DLD1 (cell line): ENCODE results near the gene ZNF213.
"Not testable (repeated sequence)": the region's sequence is repeated elsewhere in the genome, so short reads cannot be mapped to it uniquely, and the experiment has no call there.

Experiments used
- in situ Hi-C: cut with HindIII; loops from 2 replicates; pipeline ENCODE4 v1.10.0; 2017; ENCODE audit warnings: low sequenced_read_pairs

Gene ZNF213

GRCh38 chr16:3165111-3165822, 30.4 kb downstream of the ZNF213 start:
- in situ Hi-C loops, result no loop called here

DNA sequence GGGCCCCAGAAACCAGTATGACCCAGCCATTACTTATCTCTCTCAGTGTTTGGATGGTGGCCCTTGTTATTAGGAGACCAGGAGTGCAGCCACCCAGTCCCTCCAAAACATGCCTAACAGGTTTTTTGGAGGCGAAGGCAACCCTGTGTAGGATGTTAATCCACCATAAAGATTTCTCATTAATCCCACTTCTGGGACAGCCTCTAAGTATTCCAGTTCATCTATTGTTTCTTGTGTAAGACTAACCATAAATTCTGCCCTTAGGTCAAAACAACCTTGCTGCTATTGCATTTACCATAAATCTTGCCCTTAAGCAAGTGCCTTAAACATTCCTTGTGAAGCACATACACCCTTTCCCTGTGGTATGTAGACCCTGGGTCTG, 31.7 kb downstream of the ZNF213 start:
- in situ Hi-C loops, result no loop called here

DNA sequence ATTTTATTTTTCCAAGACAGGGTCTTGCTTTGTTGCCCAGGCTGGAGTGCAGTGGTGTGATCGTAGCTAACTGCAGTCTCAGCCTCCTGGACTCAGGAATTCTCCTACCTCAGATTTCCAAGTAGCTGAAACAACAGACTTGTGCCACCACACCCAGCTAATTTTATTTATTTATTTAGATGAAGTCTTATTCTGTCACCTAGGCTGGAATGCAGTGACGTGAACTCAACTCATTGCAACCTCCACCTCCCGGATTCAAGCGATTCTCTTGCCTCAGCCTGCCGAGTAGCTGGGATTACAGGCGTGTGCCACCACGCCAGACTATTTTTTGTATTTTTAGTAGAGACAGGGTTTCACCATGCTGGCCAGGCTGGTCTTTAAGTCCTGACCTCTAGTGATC, 33.9 kb downstream of the ZNF213 start:
- in situ Hi-C loops, result not testable (repeated sequence)

DNA sequence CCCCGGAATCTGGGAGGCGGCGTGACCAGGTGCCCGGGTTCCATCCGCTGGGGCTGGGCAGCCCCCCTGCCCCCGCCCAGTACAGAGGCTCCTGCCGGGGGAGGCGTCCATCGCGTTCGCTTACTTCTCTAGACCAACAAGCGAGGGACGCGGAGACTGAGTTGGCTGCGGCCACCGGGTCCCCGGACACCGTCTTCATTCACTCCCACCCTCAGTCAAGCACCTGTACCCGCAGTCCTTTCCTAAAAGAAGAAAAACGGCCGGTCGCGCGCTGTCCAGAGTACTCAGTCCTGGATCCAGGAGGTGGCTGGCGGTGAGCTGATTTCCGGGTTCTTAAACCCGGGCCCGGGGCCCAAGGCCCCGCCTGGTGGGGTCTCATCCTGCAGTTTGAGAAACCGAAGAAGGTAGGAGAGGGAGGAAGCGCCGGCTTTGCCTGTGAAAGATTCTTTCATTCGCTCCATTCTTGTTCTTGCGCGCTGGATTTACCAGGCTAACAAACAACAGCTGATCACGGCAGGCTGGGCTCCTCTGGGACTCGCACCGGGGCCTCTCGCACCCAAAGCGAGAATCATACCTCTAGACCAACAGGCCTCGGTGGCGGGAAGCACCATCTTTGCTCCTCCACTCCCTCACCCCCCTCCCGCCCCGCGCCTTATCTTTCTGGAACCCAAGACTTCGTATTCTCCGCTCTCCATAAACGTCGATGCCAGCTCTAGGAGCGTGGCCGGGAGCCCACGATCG, 35.8 kb downstream of the ZNF213 start:
- in situ Hi-C loops, result no loop called here

GRCh38 chr16:3171181-3171854, 36.5 kb downstream of the ZNF213 start:
- in situ Hi-C loops, result no loop called here

GRCh38 chr16:3171855-3172593, 37.2 kb downstream of the ZNF213 start:
- in situ Hi-C loops, result no loop called here

- in situ Hi-C loops, result no loop called here
Measured at GRCh38 chr16:3173892-3174617, 39.2 kb downstream of the ZNF213 start.

DNA sequence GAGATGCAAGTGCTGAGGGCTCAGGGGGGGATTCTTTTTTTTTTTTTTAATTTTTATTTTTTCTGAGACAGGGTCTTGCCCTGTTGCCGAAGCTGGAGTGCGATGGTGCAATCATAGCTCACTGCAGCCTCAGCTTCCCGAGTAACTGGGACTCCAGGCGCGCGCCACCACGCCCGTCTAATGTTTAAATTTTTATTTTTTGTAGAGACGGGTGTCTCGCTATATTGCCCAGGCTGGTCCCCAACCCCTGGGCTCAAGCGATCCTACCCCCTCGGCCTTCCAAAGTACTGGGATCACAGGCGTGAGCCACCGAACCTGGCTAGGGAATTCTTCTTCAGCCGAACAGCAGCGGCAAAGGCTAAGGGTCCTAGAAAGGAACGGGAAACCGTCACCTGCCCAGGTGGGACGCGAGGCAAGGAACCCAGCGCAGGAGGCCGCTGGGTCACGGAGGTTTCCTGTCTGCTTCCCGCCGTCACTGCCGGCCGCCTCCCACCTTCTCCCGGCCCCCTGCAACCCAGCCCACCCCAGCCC, 39.9 kb downstream of the ZNF213 start:
- in situ Hi-C loops, result no loop called here

DNA sequence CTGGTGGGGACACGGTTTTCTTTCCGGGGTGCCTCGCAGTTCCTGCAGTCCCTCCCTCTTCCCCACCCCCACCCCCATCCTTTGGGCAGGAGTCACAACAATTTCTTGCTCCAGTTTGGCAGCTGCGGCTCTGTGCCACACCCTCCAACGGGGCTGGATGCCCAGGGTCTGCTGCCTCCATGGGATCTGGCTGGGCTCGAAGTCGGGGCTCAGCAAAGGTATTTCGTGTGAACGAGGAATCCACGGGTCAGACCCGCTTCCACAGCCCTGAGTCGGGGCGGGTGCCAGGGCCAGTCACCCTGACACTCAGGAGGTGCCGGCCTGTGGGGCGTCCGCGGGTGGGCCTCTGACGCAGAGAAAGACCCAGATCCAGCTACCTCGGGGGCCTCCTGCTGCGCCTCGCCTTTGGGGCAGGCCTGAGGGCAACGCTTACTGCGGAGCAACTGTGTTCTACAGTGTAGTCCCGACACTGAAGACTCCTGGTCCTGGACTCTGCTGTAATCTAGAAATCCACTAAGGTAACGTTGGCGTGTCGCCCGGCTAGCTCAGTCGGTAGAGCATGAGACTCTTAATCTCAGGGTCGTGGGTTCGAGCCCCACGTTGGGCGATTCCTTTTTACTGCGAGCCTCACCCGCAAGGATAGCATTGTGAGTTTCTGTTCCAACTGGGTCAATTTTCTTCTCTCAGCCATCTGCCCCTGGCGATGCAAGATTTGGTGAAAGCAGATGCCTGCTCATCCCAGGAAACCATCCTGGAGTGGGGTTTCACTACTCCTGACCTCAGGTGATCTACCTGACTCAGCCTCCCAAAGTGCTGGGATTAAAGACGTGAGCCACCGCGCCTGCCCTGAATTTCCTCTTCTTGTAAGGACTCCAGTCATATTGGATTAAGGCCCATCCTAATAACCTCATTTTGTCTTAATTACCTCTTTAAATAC, 40.6 kb downstream of the ZNF213 start:
- in situ Hi-C loops, result no loop called here

GRCh38 chr16:3179651-3180050, 44.8 kb downstream of the ZNF213 start:
- in situ Hi-C loops, result no loop called here

- in situ Hi-C loops, result no loop called here
Measured at GRCh38 chr16:3180445-3180878, 45.6 kb downstream of the ZNF213 start.

DNA sequence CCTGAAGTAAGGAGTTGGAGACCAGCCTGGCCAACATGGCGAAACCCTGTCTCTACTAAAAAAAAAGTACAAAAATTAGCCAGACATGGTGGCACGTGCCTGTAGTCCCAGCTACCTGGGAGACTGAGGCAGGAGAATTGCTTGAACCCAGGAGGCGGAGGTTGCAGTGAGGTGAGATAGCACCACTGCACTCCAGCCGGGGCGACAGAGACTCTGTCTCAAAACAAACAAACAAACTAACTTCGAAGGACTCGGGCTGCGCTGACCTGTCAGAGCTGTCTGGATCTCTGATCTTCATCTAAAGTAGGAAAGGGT, 47.4 kb downstream of the ZNF213 start:
- in situ Hi-C loops, result not testable (repeated sequence)

GRCh38 chr16:3182608-3183444, 48.0 kb downstream of the ZNF213 start:
- in situ Hi-C loops, result no loop called here

GRCh38 chr16:3183445-3184139, 48.8 kb downstream of the ZNF213 start:
- in situ Hi-C loops, result no loop called here

GRCh38 chr16:3186946-3187690, 52.3 kb downstream of the ZNF213 start:
- in situ Hi-C loops, result no loop called here

- in situ Hi-C loops, result no loop called here
Measured at GRCh38 chr16:3187798-3188674, 53.2 kb downstream of the ZNF213 start, which contains the start of gene OR1F1. Gene OR1F1, plus strand, starts transcription at chr16:3188204.
